Posterior cingulate gyrus (tissue), 11 donors: ENCODE results near the gene ANKH.
"Not testable (repeated sequence)": the region's sequence is repeated elsewhere in the genome, so short reads cannot be mapped to it uniquely, and the experiment has no call there.

Experiments used
- DNase-seq, 10 donors: peaks; one replicate each; pipeline versions ENCODE4 v3.0.0 to v3.0.0-alpha.2; 2020 to 2021; ENCODE audit warnings: mixed read lengths in 3 of 10
- intact Hi-C: fragments of 100-400 bp; cut with DNase I; formaldehyde crosslinking; loops from one replicate; pipeline ENCODE4 v1.15.1; 2023

ANKH gene

GRCh38 chr5:14834584-14835550 lies 36.7 kb downstream of the ANKH start:
- DNase-seq: no peak
- intact Hi-C loops: no loop called here

GRCh38 chr5:14834062-14834461 lies 37.5 kb downstream of the ANKH start:
- intact Hi-C loops: no loop called here
- DNase-seq: no peak

GRCh38 chr5:14831006-14831338 lies 40.6 kb downstream of the ANKH start:
- intact Hi-C loops: no loop called here
- no peak for DNase-seq

GRCh38 chr5:14830210-14831005 lies 41.2 kb downstream of the ANKH start:
- DNase-seq: no peak
- intact Hi-C loops: no loop called here

GRCh38 chr5:14829396-14829795 lies 42.2 kb downstream of the ANKH start:
- DNase-seq: no peak
- intact Hi-C loops: no loop called here

- DNase-seq: no peak
- intact Hi-C loops: no loop called here
Measured at GRCh38 chr5:14826714-14827113, 44.9 kb downstream of the ANKH start.

- DNase-seq: no peak
- intact Hi-C loops: no loop called here
Measured at GRCh38 chr5:14825977-14826376, 45.6 kb downstream of the ANKH start.

- intact Hi-C loops: loop anchor here (5.0 kb wide), 1 partner anchor 43 kb away; no protein-coding TSS in a partner anchor
- no peak for DNase-seq
Measured at GRCh38 chr5:14824499-14824898, 47.1 kb downstream of the ANKH start.

GRCh38 chr5:14821100-14821845 lies 50.3 kb downstream of the ANKH start:
- DNase-seq: no peak

GRCh38 chr5:14818931-14819790 lies 52.4 kb downstream of the ANKH start:
- intact Hi-C loops: no loop called here
- peak in 2 of 10 donors; percentile 25 to 80 for DNase-seq

More at GRCh38 chr5:14821100-14821845, 50.3 kb downstream of the ANKH start:
- intact Hi-C loops: loop anchor here (5.0 kb wide), 1 partner anchor 46 kb away; no protein-coding TSS in a partner anchor

- intact Hi-C loops, DNase-seq: not testable (repeated sequence)
Measured at GRCh38 chr5:14817762-14818136, 53.8 kb downstream of the ANKH start.

GRCh38 chr5:14816999-14817761 lies 54.4 kb downstream of the ANKH start:
- peak in 2 of 10 donors; percentile 51 to 88 for DNase-seq
- intact Hi-C loops: no loop called here

GRCh38 chr5:14816374-14816998 lies 55.1 kb downstream of the ANKH start:
- no peak for DNase-seq

GRCh38 chr5:14813747-14814146 lies 57.8 kb downstream of the ANKH start:
- no peak for DNase-seq
- intact Hi-C loops: loop anchor here (5.0 kb wide), 1 partner anchor 59 kb away; the partner anchor contains the start of gene ANKH

More at GRCh38 chr5:14816374-14816998, 55.1 kb downstream of the ANKH start:
- intact Hi-C loops: no loop called here

- intact Hi-C loops: loop anchor here (5.0 kb wide), 1 partner anchor 60 kb away; the partner anchor contains the start of gene ANKH
- no peak for DNase-seq
Measured at GRCh38 chr5:14812166-14812565, 59.4 kb downstream of the ANKH start.

- DNase-seq: no peak
- intact Hi-C loops: loop anchor here (5.0 kb wide), 1 partner anchor 61 kb away; the partner anchor contains the start of gene ANKH
Measured at GRCh38 chr5:14810928-14811572, 60.5 kb downstream of the ANKH start.

- intact Hi-C loops: loop anchor here (5.0 kb wide), 1 partner anchor 62 kb away; the partner anchor contains the start of gene ANKH
- no peak for DNase-seq
Measured at GRCh38 chr5:14810282-14810681, 61.3 kb downstream of the ANKH start.
